Activated CD4-positive, alpha-beta T cell treated with anti-CD3 and anti-CD28 coated beads for 4 hours (primary cell): ENCODE data around the gene RGS9BP.
"Not testable (repeated sequence)": the region's sequence is repeated elsewhere in the genome, so short reads cannot be mapped to it uniquely, and the experiment has no call there.

Experiments used
- DNase-seq, 2 donors: peaks; one replicate each; pipeline ENCODE4 v3.0.0-alpha.2; 2020

Gene RGS9BP, protein sequence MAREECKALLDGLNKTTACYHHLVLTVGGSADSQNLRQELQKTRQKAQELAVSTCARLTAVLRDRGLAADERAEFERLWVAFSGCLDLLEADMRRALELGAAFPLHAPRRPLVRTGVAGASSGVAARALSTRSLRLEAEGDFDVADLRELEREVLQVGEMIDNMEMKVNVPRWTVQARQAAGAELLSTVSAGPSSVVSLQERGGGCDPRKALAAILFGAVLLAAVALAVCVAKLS

GRCh38 chr19:32675720-32676185 lies at the start of gene RGS9BP:
RGS9BP (plus strand) TSS chr19:32675848; CDS start chr19:32676264, 416 bp downstream.
- peak; percentile 54 to 69 for DNase-seq

DNA sequence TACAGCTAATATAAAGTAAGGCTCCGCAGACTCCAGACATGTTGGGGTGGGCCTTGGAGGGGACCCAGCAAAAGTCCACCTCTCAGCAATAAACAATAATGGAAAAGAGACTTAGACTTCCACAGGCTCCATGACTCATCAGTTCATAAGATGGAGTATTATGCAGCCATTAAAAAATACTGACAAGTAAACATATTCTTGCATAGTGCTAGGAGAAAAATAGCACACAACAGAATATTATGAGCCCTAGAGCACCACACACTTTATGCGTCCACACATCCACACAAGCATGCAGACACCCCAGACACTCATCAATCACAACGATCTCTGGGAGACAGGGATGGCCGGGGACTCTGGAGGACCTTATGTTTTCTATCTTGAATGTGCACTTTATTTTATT lies 48.7 kb upstream of the RGS9BP start:
- DNase-seq: no peak

DNA sequence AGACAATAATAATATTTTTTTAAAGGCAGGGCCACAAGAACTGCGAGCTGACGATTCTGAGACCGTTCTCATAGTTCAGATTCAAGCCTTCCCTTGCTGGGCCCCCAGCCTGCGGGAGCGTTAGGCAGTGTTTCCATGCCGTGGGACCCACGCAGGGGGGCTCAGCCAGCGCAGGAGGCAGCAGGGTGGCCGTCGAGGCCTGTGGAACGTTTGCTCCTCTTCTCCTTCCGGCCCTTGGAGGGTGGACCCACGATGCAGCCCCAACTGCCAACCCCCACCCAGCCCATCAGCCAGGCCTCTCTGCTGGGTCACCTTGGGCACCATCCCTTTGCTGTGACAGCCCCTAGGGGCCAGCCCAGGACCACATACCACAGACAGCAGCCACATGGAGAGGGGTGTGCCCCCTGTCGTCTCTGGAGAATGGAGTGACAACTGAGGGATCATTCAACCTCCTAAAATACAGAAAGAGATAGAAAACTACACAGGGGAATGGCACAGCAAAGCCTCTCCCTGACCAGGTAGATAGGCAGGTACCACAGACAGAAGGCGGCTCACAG lies 47.9 kb upstream of the RGS9BP start:
- no peak for DNase-seq

- DNase-seq: no peak
These were observed 45.3 kb upstream of the RGS9BP start for GRCh38 chr19:32630338-32630737.

GRCh38 chr19:32631381-32631780 lies 44.3 kb upstream of the RGS9BP start:
- DNase-seq: no peak

DNA sequence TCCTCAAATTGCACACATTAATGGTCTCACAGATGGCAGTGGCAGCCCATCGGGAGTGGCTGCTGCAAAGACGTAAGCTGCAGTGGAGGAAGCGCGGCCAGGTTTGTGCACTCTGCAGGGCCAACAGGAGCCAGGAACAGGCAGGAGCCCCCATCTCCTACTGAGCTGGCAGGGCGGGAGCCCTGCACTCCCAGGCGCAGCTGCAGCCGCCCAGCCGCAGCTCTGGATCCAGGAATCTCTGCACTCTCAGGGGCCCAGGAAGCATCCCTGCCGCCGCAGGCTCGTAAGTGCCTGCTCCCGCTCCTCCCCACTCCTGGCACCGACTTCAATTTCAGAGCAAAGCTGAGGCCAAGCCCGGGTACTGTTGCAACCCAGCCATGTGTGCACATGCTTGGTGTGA lies 38.2 kb upstream of the RGS9BP start:
- no peak for DNase-seq

GRCh38 chr19:32638625-32639024 lies 37.0 kb upstream of the RGS9BP start:
- DNase-seq: no peak

GRCh38 chr19:32642771-32643170 lies 32.9 kb upstream of the RGS9BP start:
- peak; percentile 51 to 59 for DNase-seq

DNA sequence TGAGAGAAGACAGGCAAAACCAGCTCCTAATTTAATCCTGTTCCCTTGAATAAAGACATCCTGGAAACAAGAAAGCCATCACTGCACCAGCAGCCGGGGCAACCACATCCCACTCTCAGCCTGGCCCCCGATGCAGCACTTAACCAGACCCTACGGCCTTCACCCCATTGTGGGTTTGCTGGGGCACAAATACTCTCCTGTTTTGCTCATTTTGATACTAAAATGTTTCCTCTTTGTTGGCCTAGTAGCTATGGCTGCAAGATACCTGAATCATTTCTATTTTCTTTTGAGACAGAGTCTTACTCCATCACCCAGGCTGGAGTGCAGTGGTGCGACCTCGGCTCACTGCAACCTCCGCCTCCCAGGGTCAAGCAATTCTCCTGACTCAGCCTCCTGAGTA lies 29.1 kb upstream of the RGS9BP start:
- no peak for DNase-seq

DNA sequence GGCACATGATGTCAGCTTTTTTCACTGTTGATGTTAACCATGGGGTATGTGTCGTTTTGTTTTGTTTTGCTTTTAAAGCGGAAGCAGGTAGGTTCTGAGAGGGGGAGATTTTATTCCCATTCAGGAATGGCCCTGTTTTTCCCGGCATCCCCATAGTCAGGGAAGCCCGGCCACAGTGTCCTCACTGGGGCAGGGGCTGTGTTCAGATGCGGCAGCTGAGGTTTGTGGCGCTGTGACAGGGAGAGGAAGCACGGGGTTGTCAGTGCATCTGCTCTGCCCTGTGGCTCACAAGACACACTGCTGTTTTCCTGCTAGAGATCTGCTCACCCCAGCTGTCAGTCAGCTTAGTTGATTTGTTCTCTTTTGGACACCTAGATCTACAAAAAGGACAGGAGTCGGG lies 28.3 kb upstream of the RGS9BP start:
- DNase-seq: no peak

GRCh38 chr19:32649751-32650150 lies 25.9 kb upstream of the RGS9BP start:
- no peak for DNase-seq

- no peak for DNase-seq
These were observed 25.0 kb upstream of the RGS9BP start for GRCh38 chr19:32650671-32651070.

- DNase-seq: no peak
These were observed 23.9 kb upstream of the RGS9BP start for GRCh38 chr19:32651729-32652140.

DNA sequence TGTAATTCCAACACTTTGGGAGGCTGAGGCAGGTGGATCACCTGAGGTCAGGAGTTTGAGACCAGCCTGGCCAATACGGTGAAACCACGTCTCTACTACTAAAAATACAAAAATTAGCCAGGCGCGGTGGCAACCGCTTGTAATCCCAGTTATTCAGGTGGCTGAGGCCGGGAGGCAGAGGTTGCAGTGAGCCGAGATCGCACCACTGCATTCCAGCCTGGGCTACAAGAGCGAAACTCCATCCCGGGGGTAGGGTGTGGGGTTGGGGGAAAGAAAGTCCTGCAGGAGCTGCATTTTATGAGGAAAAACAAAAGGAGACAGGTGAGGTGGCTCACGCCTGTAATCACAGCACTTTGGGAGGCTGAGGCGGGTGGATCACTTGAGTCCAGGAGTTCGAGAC lies 23.3 kb upstream of the RGS9BP start:
- not testable (repeated sequence) for DNase-seq

DNA sequence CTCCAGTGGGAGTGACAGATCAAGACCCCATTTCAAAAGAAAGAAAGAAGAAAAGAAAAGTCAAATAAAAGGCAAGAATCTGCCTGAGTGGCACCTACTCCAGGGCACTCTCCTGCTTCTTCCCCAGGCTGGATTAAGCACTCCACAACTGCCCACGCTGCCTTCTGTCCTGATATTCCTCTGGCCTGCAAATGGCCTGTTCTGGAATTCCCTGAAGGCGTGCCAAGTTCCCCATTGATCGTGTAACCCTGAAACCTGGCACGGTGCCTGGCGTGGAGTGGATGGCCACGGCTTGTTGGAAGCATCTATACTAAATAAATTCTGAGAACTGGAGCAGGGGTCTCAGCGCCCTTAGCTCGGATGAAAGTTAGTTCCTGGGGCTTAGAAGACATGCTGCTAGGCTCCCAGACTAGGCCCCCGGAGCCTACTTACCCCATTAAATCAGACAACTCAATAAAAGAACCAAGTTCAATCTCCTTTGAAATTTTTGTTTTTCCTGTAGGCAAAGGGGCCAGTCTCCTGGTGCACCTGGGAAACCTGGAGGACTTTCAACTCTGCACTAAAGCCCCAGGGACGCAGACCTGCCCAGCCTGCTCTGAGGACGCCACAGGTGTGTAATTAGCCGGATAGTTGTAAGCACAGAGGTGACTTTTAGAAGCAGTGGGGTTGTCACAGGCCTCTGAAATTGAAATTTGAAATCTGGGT lies 22.6 kb upstream of the RGS9BP start:
- DNase-seq: no peak

GRCh38 chr19:32653599-32653915 lies 22.1 kb upstream of the RGS9BP start:
- no peak for DNase-seq

GRCh38 chr19:32656379-32656778 lies 19.3 kb upstream of the RGS9BP start:
- not testable (repeated sequence) for DNase-seq

DNA sequence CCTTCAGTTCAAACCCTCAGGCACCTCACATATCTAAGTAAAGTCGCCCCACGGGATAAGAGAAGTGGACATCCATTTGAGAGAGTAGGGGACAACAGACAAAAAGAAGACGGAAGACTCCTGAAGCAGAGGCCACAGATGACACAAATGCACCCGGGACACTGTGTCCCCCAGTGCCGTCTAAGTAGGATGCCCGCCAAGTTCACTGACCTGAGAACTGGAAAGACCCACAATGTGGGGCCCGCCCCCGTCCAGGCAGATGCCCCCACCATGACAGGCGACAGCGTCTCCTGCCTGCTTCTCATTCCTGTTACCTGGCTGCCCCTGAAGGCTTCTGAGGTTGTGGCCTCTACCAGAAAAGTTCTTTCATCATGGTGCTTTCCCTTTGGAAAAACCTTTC lies 17.6 kb upstream of the RGS9BP start:
- DNase-seq: no peak

- no peak for DNase-seq
These were observed 17.1 kb upstream of the RGS9BP start for GRCh38 chr19:32658527-32658926.

GRCh38 chr19:32661318-32661717 lies 14.3 kb upstream of the RGS9BP start:
- DNase-seq: no peak

DNA sequence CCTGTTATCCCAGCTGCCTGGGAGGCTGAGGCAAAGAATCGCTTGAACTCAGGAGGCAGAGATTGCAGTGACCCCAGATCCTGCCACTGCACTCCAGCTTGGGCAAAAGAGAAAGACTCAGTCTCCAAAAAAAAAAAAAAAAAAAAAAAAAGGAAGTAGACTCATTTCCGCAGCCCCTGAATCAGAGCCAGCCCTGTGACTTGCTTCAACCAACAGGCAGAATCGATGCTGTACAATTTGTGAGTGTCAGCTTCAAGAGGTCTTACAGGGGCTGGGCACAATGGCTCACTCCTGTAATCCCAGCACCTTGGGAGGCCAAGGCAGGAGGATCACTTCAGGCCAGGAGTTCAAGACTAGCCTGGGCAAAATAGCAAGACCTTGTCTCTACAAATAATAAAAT lies 13.5 kb upstream of the RGS9BP start:
- no peak for DNase-seq

- DNase-seq: no peak
These were observed 9.6 kb upstream of the RGS9BP start for GRCh38 chr19:32666084-32666483.

DNA sequence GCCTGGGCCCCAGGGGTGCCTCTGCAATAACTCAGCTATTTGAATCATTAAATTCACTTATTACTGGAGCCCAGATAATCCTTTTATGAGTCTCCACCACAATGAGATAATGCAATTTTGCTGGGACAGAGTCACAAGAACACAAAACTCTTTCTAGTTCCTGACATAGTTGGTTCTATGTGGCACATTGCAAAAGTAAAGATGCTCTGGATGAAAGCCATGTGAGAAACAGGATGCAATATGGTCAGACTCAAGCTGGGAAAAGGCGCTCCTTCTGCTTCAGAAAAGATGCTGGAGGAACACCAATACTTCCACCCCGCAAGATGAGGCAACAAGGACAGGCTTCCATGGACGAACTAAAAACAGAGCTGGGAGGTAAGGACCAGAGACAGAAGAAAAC lies 6.3 kb upstream of the RGS9BP start:
- no peak for DNase-seq

DNA sequence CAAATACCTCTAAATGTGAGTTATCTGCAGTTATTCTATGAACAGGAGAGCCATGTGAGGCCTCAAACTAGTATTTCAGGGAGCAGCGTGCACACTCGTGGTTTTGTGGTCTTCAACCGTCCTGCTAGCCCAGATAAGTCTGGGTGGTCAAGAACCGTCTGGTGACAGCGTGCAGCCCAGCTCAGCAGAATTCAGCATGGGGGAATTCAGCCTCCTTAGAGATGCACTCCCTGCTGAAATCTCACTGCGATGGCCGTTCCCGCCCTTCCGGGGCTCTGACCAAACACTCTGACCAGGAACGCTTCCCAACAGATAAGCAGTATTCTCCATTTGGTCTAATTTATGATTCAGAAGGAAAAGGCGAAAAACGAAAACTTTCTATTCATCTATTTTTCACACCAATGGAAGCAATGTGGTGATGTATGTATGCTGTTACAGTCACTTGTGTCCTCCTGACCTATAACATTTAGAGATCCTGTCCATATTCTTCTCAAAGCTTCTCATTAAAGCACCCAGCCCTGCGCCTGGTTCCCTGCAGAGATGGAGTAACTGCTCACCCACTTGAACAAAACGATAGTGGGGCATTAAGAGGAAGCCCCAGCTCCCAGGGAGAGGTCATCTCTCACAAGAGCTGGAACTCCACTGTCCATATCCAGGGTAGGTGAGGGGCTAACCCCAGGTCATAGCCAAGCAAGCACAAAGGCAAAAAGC lies 3.6 kb upstream of the RGS9BP start:
- DNase-seq: no peak
